ENCODE measurements around the gene CHAD. TPM values are rescaled to one million over a fixed set of nuclear protein-coding genes. Genes with fewer than 3 reads are reported as not detected.

Gene CHAD
- polyA plus RNA-seq, 1 of the 3 experiments (the other 2 are of a cell fraction): not detected

DNA sequence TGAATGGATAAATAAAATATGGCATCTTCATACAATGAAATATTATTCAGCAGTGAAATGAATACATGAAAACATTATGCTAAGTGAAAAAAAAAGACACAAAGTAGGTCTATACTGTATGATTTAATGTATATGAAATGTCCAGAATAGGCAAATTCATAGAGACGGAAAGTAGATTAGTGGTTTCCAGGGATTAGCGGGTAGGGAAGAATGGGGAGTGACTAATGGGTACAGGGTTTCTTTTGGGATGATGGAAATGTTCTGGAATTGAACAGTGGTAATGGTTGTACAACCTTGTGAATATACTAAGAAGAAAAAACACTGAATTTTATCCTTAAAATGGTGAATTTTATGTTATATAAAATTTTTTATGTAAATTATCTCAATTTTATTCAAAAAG is 31.0 kb upstream of the CHAD start:
- no peak overlapping the region for H3K27ac ChIP-seq (ENCODE audit: low read depth in 2 of 2, low read length in 1 of 2)
- TF ChIP-seq RXRA (IDR thresholded peaks at IDR 0.05; ENCODE audit: borderline replicate concordance, low read depth) (no peak), EZH2phosphoT487 (IDR thresholded peaks at IDR 0.05; ENCODE audit: borderline replicate concordance, low read depth) (no peak), FOSL2 (IDR thresholded peaks at IDR 0.05; ENCODE audit: borderline replicate concordance, low read depth) (no peak), GABPA (IDR thresholded peaks at IDR 0.05; ENCODE audit: low read depth) (no peak), SIN3A (IDR thresholded peaks at IDR 0.05; ENCODE audit: borderline replicate concordance, low read depth, low read length) (no peak), YY1 (IDR thresholded peaks at IDR 0.05; ENCODE audit: low read depth) (no peak), CHD2 (IDR thresholded peaks at IDR 0.05; ENCODE audit: low read length, partially characterized antibody) (no peak), NFIC (IDR thresholded peaks at IDR 0.05; ENCODE audit: borderline replicate concordance) (no peak), MXI1 (IDR thresholded peaks at IDR 0.05; ENCODE audit: low read depth, low read length) (no peak), JUND (IDR thresholded peaks at IDR 0.05) (no peak), NRF1 (IDR thresholded peaks at IDR 0.05; ENCODE audit: low read depth, low read length) (no peak), TAF1 (IDR thresholded peaks at IDR 0.05; ENCODE audit: borderline replicate concordance, low read depth, low read length) (no peak)
- TF ChIP-seq, protein P1, sequence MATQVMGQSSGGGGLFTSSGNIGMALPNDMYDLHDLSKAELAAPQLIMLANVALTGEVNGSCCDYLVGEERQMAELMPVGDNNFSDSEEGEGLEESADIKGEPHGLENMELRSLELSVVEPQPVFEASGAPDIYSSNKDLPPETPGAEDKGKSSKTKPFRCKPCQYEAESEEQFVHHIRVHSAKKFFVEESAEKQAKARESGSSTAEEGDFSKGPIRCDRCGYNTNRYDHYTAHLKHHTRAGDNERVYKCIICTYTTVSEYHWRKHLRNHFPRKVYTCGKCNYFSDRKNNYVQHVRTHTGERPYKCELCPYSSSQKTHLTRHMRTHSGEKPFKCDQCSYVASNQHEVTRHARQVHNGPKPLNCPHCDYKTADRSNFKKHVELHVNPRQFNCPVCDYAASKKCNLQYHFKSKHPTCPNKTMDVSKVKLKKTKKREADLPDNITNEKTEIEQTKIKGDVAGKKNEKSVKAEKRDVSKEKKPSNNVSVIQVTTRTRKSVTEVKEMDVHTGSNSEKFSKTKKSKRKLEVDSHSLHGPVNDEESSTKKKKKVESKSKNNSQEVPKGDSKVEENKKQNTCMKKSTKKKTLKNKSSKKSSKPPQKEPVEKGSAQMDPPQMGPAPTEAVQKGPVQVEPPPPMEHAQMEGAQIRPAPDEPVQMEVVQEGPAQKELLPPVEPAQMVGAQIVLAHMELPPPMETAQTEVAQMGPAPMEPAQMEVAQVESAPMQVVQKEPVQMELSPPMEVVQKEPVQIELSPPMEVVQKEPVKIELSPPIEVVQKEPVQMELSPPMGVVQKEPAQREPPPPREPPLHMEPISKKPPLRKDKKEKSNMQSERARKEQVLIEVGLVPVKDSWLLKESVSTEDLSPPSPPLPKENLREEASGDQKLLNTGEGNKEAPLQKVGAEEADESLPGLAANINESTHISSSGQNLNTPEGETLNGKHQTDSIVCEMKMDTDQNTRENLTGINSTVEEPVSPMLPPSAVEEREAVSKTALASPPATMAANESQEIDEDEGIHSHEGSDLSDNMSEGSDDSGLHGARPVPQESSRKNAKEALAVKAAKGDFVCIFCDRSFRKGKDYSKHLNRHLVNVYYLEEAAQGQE (IDR thresholded peaks at IDR 0.05; ENCODE audit: low read depth, low read length): no peak
- TF ChIP-seq, protein P2, sequence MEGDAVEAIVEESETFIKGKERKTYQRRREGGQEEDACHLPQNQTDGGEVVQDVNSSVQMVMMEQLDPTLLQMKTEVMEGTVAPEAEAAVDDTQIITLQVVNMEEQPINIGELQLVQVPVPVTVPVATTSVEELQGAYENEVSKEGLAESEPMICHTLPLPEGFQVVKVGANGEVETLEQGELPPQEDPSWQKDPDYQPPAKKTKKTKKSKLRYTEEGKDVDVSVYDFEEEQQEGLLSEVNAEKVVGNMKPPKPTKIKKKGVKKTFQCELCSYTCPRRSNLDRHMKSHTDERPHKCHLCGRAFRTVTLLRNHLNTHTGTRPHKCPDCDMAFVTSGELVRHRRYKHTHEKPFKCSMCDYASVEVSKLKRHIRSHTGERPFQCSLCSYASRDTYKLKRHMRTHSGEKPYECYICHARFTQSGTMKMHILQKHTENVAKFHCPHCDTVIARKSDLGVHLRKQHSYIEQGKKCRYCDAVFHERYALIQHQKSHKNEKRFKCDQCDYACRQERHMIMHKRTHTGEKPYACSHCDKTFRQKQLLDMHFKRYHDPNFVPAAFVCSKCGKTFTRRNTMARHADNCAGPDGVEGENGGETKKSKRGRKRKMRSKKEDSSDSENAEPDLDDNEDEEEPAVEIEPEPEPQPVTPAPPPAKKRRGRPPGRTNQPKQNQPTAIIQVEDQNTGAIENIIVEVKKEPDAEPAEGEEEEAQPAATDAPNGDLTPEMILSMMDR (IDR thresholded peaks at IDR 0.05): no peak
- TF ChIP-seq, protein P3, sequence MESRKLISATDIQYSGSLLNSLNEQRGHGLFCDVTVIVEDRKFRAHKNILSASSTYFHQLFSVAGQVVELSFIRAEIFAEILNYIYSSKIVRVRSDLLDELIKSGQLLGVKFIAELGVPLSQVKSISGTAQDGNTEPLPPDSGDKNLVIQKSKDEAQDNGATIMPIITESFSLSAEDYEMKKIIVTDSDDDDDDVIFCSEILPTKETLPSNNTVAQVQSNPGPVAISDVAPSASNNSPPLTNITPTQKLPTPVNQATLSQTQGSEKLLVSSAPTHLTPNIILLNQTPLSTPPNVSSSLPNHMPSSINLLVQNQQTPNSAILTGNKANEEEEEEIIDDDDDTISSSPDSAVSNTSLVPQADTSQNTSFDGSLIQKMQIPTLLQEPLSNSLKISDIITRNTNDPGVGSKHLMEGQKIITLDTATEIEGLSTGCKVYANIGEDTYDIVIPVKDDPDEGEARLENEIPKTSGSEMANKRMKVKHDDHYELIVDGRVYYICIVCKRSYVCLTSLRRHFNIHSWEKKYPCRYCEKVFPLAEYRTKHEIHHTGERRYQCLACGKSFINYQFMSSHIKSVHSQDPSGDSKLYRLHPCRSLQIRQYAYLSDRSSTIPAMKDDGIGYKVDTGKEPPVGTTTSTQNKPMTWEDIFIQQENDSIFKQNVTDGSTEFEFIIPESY (IDR thresholded peaks at IDR 0.05; ENCODE audit: borderline replicate concordance, low read depth): no peak
- no peak overlapping the region for H3K4me3 ChIP-seq (ENCODE audit: low read depth in 2 of 2, low read length in 1 of 2)
- ChIA-PET POLR2A (no interaction called here), CTCF (interaction anchor here (1.9 to 13.3 kb wide), 3 partner anchors 7 to 22 kb away, joined by 13 to 183 read pairs (median 85); partner anchors contain the start of gene RSAD1)
- no peaks in the 10 kb centered on the region for H3K36me3 ChIP-seq (replicated peaks in 1 of 2; ENCODE audit: control insufficient read depth in 1 of 2, insufficient read depth in 2 of 2, low read length in 1 of 2)
- no peak overlapping the region for H2AFZ ChIP-seq (ENCODE audit: low read depth)
- WGBS (ENCODE audit: low lambda C conversion rate): 86% methylated on average over 2 of the region's 2 CpGs
- no peaks in the 10 kb centered on the region for H4K20me1 ChIP-seq (ENCODE audit: insufficient read depth)
- H3K9ac ChIP-seq: no peak overlapping the region
- H3K27me3 ChIP-seq (ENCODE audit: insufficient read depth): no peaks in the 10 kb centered on the region
- H3K4me1 ChIP-seq (ENCODE audit: control insufficient read depth in 1 of 2, insufficient read depth in 2 of 2, low read depth in 1 of 2, low read length in 1 of 2): no peaks in the 10 kb centered on the region
- H3K4me2 ChIP-seq: no peak overlapping the region
- H3K9me3 ChIP-seq: no peaks in the 10 kb centered on the region
- H3K9me2 ChIP-seq: no peaks in the 10 kb centered on the region
- H3K79me2 ChIP-seq (ENCODE audit: insufficient read depth): no peaks in the 10 kb centered on the region
- no peak for DNase-seq
- H3F3A ChIP-seq (replicated peaks; ENCODE audit: insufficient read depth): peaks cover 10% of the 10 kb centered on the region
